ENCODE measurements around the gene TSHB. TPM values are rescaled to one million over a fixed set of nuclear protein-coding genes. Genes with fewer than 3 reads are reported as not detected.

The TSHB gene
- total RNA-seq, 1 experiment from 2014 or later = not detected

GRCh38 chr1:115006191-115006590 is 23.4 kb upstream of the TSHB start (continued):
- TF ChIP-seq, protein P1, sequence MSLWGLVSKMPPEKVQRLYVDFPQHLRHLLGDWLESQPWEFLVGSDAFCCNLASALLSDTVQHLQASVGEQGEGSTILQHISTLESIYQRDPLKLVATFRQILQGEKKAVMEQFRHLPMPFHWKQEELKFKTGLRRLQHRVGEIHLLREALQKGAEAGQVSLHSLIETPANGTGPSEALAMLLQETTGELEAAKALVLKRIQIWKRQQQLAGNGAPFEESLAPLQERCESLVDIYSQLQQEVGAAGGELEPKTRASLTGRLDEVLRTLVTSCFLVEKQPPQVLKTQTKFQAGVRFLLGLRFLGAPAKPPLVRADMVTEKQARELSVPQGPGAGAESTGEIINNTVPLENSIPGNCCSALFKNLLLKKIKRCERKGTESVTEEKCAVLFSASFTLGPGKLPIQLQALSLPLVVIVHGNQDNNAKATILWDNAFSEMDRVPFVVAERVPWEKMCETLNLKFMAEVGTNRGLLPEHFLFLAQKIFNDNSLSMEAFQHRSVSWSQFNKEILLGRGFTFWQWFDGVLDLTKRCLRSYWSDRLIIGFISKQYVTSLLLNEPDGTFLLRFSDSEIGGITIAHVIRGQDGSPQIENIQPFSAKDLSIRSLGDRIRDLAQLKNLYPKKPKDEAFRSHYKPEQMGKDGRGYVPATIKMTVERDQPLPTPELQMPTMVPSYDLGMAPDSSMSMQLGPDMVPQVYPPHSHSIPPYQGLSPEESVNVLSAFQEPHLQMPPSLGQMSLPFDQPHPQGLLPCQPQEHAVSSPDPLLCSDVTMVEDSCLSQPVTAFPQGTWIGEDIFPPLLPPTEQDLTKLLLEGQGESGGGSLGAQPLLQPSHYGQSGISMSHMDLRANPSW (CRISPR knock-in tag; conservative IDR thresholded peaks at IDR 0.05; ENCODE audit: low read depth) = no peak
- no peak for TF ChIP-seq GTF2I (CRISPR knock-in tag; conservative IDR thresholded peaks at IDR 0.05)
- no peak for TF ChIP-seq CREM (CRISPR knock-in tag; IDR thresholded peaks at IDR 0.05)
- TF ChIP-seq ZNF138 (CRISPR knock-in tag; conservative IDR thresholded peaks at IDR 0.05) = no peak
- TF ChIP-seq, protein P2, sequence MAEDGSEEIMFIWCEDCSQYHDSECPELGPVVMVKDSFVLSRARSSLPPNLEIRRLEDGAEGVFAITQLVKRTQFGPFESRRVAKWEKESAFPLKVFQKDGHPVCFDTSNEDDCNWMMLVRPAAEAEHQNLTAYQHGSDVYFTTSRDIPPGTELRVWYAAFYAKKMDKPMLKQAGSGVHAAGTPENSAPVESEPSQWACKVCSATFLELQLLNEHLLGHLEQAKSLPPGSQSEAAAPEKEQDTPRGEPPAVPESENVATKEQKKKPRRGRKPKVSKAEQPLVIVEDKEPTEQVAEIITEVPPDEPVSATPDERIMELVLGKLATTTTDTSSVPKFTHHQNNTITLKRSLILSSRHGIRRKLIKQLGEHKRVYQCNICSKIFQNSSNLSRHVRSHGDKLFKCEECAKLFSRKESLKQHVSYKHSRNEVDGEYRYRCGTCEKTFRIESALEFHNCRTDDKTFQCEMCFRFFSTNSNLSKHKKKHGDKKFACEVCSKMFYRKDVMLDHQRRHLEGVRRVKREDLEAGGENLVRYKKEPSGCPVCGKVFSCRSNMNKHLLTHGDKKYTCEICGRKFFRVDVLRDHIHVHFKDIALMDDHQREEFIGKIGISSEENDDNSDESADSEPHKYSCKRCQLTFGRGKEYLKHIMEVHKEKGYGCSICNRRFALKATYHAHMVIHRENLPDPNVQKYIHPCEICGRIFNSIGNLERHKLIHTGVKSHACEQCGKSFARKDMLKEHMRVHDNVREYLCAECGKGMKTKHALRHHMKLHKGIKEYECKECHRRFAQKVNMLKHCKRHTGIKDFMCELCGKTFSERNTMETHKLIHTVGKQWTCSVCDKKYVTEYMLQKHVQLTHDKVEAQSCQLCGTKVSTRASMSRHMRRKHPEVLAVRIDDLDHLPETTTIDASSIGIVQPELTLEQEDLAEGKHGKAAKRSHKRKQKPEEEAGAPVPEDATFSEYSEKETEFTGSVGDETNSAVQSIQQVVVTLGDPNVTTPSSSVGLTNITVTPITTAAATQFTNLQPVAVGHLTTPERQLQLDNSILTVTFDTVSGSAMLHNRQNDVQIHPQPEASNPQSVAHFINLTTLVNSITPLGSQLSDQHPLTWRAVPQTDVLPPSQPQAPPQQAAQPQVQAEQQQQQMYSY (CRISPR knock-in tag; IDR thresholded peaks at IDR 0.05) = no peak
- TF ChIP-seq ZNF121 (CRISPR knock-in tag; IDR thresholded peaks at IDR 0.05) = no peak

DNA sequence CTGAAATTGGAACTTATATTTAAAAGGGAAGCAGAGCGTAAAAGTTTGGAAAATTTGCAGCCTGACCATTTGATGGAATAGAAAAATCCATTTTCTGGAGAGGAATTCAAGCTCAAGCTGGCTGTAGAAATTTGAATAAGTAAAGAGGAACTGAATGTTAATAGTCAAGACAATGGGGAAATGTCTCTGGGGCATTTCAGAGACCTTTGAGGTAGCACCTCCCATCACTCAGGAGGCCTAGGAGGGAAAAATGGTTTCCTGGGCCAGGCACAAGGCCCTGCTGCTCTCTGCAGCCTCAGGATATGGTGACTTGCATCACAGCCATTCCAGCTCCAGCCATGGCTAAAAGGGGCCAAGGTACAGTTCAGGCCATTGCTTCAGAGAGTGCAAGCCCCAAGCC is 17.6 kb upstream of the TSHB start:
- H3K27me3 Mint-ChIP-seq (ENCODE audit: low read depth) = no peaks in the 10 kb centered on the region
- no peak overlapping the region for H3K4me3 Mint-ChIP-seq
- ATAC-seq (no peak), DNase-seq (ENCODE audit: low spot score) (no peak)
- CTCF ChIA-PET = no interaction called here
- H3K36me3 Mint-ChIP-seq = peaks cover 4% of the 10 kb centered on the region; the same call in 1 of the 2 replicates
- POLR2A ChIA-PET = no interaction called here
- TF ChIP-seq ZNF219 (CRISPR knock-in tag; IDR thresholded peaks at IDR 0.05; ENCODE audit: borderline replicate concordance) (no peak), ZNF416 (CRISPR knock-in tag; IDR thresholded peaks at IDR 0.05) (no peak), USF1 (CRISPR knock-in tag; IDR thresholded peaks at IDR 0.05) (no peak), AFF4 (CRISPR knock-in tag; IDR thresholded peaks at IDR 0.05; ENCODE audit: borderline replicate concordance) (no peak), FOXJ3 (CRISPR knock-in tag; IDR thresholded peaks at IDR 0.05; ENCODE audit: borderline replicate concordance) (no peak), ATF6 (CRISPR knock-in tag; IDR thresholded peaks at IDR 0.05) (no peak)
- TF ChIP-seq, protein P3, sequence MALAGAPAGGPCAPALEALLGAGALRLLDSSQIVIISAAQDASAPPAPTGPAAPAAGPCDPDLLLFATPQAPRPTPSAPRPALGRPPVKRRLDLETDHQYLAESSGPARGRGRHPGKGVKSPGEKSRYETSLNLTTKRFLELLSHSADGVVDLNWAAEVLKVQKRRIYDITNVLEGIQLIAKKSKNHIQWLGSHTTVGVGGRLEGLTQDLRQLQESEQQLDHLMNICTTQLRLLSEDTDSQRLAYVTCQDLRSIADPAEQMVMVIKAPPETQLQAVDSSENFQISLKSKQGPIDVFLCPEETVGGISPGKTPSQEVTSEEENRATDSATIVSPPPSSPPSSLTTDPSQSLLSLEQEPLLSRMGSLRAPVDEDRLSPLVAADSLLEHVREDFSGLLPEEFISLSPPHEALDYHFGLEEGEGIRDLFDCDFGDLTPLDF (CRISPR knock-in tag; IDR thresholded peaks at IDR 0.05) = no peak
- TF ChIP-seq, protein P4, sequence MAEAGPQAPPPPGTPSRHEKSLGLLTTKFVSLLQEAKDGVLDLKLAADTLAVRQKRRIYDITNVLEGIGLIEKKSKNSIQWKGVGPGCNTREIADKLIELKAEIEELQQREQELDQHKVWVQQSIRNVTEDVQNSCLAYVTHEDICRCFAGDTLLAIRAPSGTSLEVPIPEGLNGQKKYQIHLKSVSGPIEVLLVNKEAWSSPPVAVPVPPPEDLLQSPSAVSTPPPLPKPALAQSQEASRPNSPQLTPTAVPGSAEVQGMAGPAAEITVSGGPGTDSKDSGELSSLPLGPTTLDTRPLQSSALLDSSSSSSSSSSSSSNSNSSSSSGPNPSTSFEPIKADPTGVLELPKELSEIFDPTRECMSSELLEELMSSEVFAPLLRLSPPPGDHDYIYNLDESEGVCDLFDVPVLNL (CRISPR knock-in tag; IDR thresholded peaks at IDR 0.05; ENCODE audit: borderline replicate concordance, low read depth) = no peak
- no peak overlapping the region for H3K27ac Mint-ChIP-seq
- peaks cover 47% of the 10 kb centered on the region for H3K9me3 Mint-ChIP-seq
- peaks cover 4% of the 10 kb centered on the region for H3K4me1 Mint-ChIP-seq
